WI38 (cell line): ENCODE data around the gene ALG13.

Experiments
- H3K4me3 ChIP-seq: 2 replicates; pipeline ENCODE4 v1.5.1; 2011; ENCODE audit warnings: low read depth, mild to moderate bottlenecking, control low read depth, low read length
- CTCF ChIP-seq: IDR thresholded peaks from 2 replicates; pipeline ENCODE4 v1.5.1; 2012; ENCODE audit warnings: low read depth, mild to moderate bottlenecking, control low read depth, low read length

The ALG13 gene

DNA sequence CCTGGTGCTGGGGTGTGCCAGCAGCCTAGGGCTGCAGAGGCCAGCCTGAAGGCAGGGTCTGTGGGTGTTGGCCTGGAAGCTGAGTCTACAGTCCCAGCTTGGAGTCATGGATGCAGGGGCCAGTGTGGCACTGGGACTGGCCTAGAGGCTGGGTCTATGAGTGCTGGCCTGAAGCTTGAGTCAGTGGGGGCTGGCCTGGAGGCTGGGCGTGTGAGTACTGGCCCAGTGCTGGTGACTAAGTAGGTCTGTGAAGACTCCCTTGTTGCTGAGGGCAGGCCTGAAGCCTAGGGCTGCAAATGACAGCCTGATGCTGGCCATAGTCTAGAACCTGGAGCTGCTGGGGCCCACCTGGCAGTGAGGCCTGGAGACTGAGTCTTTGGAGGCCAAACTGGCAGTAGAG, 31.3 kb upstream of the ALG13 start:
- no peak overlapping the region for H3K4me3 ChIP-seq
- TF ChIP-seq CTCF = no peak

DNA sequence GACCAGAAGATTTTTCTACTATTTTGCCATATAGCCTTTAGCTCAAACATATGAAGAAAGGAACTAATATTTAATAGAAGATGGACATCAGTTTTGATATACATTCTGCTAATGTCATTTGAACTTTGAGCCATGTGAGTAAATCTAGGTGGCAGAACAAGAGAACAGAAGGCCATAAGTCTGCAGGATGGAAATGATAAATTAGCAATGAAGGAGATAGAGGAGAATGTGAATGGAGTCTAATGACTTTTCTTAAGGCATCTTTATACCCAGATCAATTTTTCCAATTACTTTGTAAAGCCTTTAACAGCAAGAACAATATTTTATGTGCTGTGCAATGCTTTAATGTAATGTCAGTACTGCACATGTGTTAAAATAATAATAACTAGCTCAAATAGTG, 30.1 kb upstream of the ALG13 start:
- H3K4me3 ChIP-seq = no peak overlapping the region
- TF ChIP-seq CTCF = no peak

- TF ChIP-seq CTCF = no peak
- no peak overlapping the region for H3K4me3 ChIP-seq
Observed at GRCh38 chrX:111652719-111653118, 28.3 kb upstream of the ALG13 start.

DNA sequence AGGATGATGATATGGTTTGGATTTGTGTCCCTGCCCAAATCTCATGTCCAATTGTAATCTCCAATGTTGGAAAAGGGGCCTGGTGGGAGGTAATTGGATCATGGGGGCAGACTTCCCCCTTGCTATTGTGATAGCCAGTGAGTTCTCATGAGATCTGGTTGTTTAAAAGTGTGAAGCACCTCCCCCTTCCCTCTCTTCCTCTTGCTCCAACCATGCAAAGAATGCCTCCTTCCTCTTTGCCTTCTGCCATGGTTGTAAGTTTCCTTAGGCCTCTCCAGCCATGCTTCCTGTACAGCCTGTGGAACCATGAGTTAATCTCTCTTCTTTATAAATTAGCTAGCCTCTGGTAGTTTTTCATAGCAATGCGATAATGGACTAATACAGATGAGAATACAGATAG, 19.7 kb upstream of the ALG13 start:
- no peak for TF ChIP-seq CTCF
- H3K4me3 ChIP-seq = no peak overlapping the region

- no peak for TF ChIP-seq CTCF
- no peak overlapping the region for H3K4me3 ChIP-seq
Observed at GRCh38 chrX:111662292-111662691, 18.7 kb upstream of the ALG13 start.

GRCh38 chrX:111671668-111672067, 9.3 kb upstream of the ALG13 start:
- H3K4me3 ChIP-seq = no peak overlapping the region
- TF ChIP-seq CTCF = no peak

GRCh38 chrX:111687305-111687704, 6.3 kb downstream of the ALG13 start:
- TF ChIP-seq CTCF = no peak
- no peak overlapping the region for H3K4me3 ChIP-seq
